ENCODE measurements around the gene IL7R.

The IL7R gene

GRCh38 chr5:35920890-35921289 is 64.2 kb downstream of the IL7R start:
- DNase-seq, result no peak

GRCh38 chr5:35921930-35922329 is 65.2 kb downstream of the IL7R start:
- no peak for DNase-seq

- no peak for DNase-seq
Observed at GRCh38 chr5:35922468-35922867, 65.8 kb downstream of the IL7R start.

GRCh38 chr5:35924122-35924949 is 67.6 kb downstream of the IL7R start:
- peak in 1 of 2 experiments; percentile 33 for DNase-seq

GRCh38 chr5:35924950-35925722 is 68.4 kb downstream of the IL7R start:
- DNase-seq, result peak; percentile 92 to 93

GRCh38 chr5:35926389-35927051 is 69.8 kb downstream of the IL7R start:
- peak; percentile 69 to 71 for DNase-seq

Data from activated T-cell treated with anti-CD3 and anti-CD28 coated beads, Interleukin-2, amount 50 U/mL, for 48 hours (primary cell).